K562 (cell line): ENCODE results near the gene TAAR8. TPM values are rescaled to one million over a fixed set of nuclear protein-coding genes. Genes with fewer than 3 reads are reported as not detected.

Source experiments
- ATAC-seq: fragments of 200-7000 bp; cut with Tn5 transposase; 3 replicates; pipeline ENCODE4 v1.9.1; 2020; ENCODE audit warnings: moderate library complexity
- BruUV-seq: library from RNA; stranded (reverse); fragments of 400-500 nt; replicated peaks from 2 replicates; lab custom pipeline; 2021; lab: Mats Ljungman, UMichigan
- CTCF ChIA-PET: fragments of 300-600 bp; formaldehyde crosslinking; extraction: SDS; loops from one replicate; lab custom pipeline; 2021; ENCODE audit warnings: low intra/inter-chr PET ratio; lab: Yijun Ruan, JAX
- POLR2A ChIA-PET: fragments of 300-600, 350-650 bp; sonication (Branson Sonifier 250); formaldehyde crosslinking; extraction: SDS; loops from one replicate; lab custom pipeline; 2021; ENCODE audit warnings: antibody characterized with exemption, inconsistent platforms; lab: Yijun Ruan, JAX
- DNase-seq, 4 experiments: peaks; one replicate each; pipeline versions ENCODE4 v3.0.0 to v3.0.0-alpha.2; 2011 to 2018; ENCODE audit warnings: low spot score in 3 of 4, mixed read lengths in 3 of 4; ENCODE audit errors: extremely low read depth in 1 of 4
- FAIRE-seq: peaks from 2 replicates; lab custom pipeline; 2011; peaks lifted over from hg19 to GRCh38; lab: Jason Lieb, UNC
- H2AFZ ChIP-seq: 2 replicates; pipeline ENCODE4 v1.6.0; 2011; ENCODE audit warnings: low read depth, low read length, control low read depth, inconsistent platforms
- H3K27ac ChIP-seq: fragments of 200-600 bp; 3 replicates; pipeline ENCODE4 v1.8.0; 2011; ENCODE audit warnings: low read depth, mild to moderate bottlenecking, control low read depth, inconsistent platforms, low read length, moderate library complexity, mixed read lengths; ENCODE audit errors: extremely low read depth
- H3K27me3 ChIP-seq, 2 experiments: fragments of 300-600 bp in 1 of 2; 2 replicates in 1 of 2; 3 replicates in 1 of 2; pipeline versions ENCODE4 v1.6.0 to v1.8.0; 2011; ENCODE audit warnings: inconsistent platforms in 2 of 2, low read length in 2 of 2, mild to moderate bottlenecking in 1 of 2, mixed read lengths in 1 of 2, moderate library complexity in 1 of 2; ENCODE audit not compliant: control insufficient read depth in 2 of 2, insufficient read depth in 2 of 2
- H3K36me3 ChIP-seq: fragments of 300-600 bp; 3 replicates; pipeline ENCODE4 v1.8.0; 2011; ENCODE audit warnings: mild to moderate bottlenecking, low read length, inconsistent platforms; ENCODE audit not compliant: control insufficient read depth, insufficient read depth
- H3K4me1 ChIP-seq, 2 experiments: fragments of 200-600 bp in 1 of 2; replicated peaks in 1 of 2; 2 replicates in 1 of 2; 3 replicates in 1 of 2; pipeline versions ENCODE4 v1.5.1 to v1.8.0; 2011; ENCODE audit warnings: inconsistent platforms in 2 of 2, low read length in 2 of 2, mild to moderate bottlenecking in 1 of 2, mixed read lengths in 1 of 2, moderate library complexity in 1 of 2; ENCODE audit not compliant: control insufficient read depth in 2 of 2, insufficient read depth in 2 of 2
- H3K4me2 ChIP-seq: 2 replicates; pipeline ENCODE4 v1.6.1; 2011; ENCODE audit warnings: low read length, control low read depth, inconsistent platforms, mixed read lengths; ENCODE audit not compliant: insufficient read depth
- H3K4me3 ChIP-seq: fragments of 200-600 bp; sonication (generic), shearing (Covaris generic); 2 replicates; pipeline ENCODE4 v1.5.1; 2016; ENCODE audit warnings: control low read depth, inconsistent platforms
- H3K79me2 ChIP-seq: fragments of 200-600 bp; 3 replicates; pipeline ENCODE4 v1.8.0; 2011; ENCODE audit warnings: low read length, inconsistent platforms; ENCODE audit not compliant: control insufficient read depth, insufficient read depth
- H3K9ac ChIP-seq, 2 experiments: 2 replicates each; pipeline versions ENCODE4 v1.6.0 to v1.6.1; 2011; ENCODE audit warnings: low read depth in 2 of 2, low read length in 2 of 2, control low read depth in 1 of 2, inconsistent platforms in 1 of 2, mild to moderate bottlenecking in 1 of 2, mixed read lengths in 1 of 2; ENCODE audit not compliant: insufficient read depth in 1 of 2
- H3K9me1 ChIP-seq: one replicate; pipeline ENCODE4 v1.6.0; 2011; ENCODE audit warnings: inconsistent platforms, mild to moderate bottlenecking, low read length, moderate library complexity; ENCODE audit not compliant: control insufficient read depth, insufficient read depth
- H3K9me3 ChIP-seq: replicated peaks from 2 replicates; pipeline ENCODE4 v1.5.1; 2011; ENCODE audit warnings: low read depth, low read length, inconsistent platforms; ENCODE audit not compliant: control insufficient read depth, insufficient read depth
- H4K20me1 ChIP-seq: replicated peaks from 2 replicates; pipeline ENCODE4 v1.6.1; 2011; ENCODE audit warnings: low read length, inconsistent platforms, mixed read lengths; ENCODE audit not compliant: control insufficient read depth, insufficient read depth
- JUN ChIP-seq, 2 experiments: sonication (generic) in 1 of 2; formaldehyde crosslinking in 1 of 2; IDR thresholded peaks; 2 replicates each; pipeline versions ENCODE4 v1.6.1 to v1.8.0; 2012 to 2022; ENCODE audit warnings: borderline replicate concordance in 2 of 2, mild to moderate bottlenecking in 2 of 2, improper control_type of control experiment in 1 of 2, low read depth in 1 of 2, low read length in 1 of 2, missing genetic modification reagents in 1 of 2
- RB1 ChIP-seq: fragments of 450-650 bp; IDR thresholded peaks from 2 replicates; pipeline ENCODE4 v1.6.1; 2017; ENCODE audit warnings: low read depth, mild to moderate bottlenecking
- SIN3B ChIP-seq: fragments of 450-650 bp; IDR thresholded peaks from 2 replicates; pipeline ENCODE4 v1.6.1; 2017; ENCODE audit warnings: low read depth, mild to moderate bottlenecking, moderate library complexity
- SMARCC2 ChIP-seq: fragments of 450-650 bp; IDR thresholded peaks from 2 replicates; pipeline ENCODE4 v1.6.1; 2017; ENCODE audit warnings: antibody characterized with exemption, moderate library complexity, mild to moderate bottlenecking, low read depth
- SRSF1 ChIP-seq: fragments of 200-400 bp; formaldehyde crosslinking; IDR thresholded peaks from 2 replicates; pipeline ENCODE4 v1.6.1; 2017; ENCODE audit warnings: mild to moderate bottlenecking, low read depth, low read length, moderate library complexity
- ZKSCAN8 ChIP-seq: fragments of 200-800 bp; sonication (Bioruptor generic); IDR thresholded peaks from 2 replicates; pipeline ENCODE4 v1.6.1; 2016; ENCODE audit warnings: missing genetic modification characterization, missing compliant biosample characterization
- ZNF263 ChIP-seq: sonication (generic); formaldehyde crosslinking; IDR thresholded peaks from 2 replicates; pipeline ENCODE4 v1.8.0; 2022; ENCODE audit warnings: mild to moderate bottlenecking, missing genetic modification reagents, borderline replicate concordance
- WGBS: fragments of 100-300 bp; shearing (Covaris generic); methylation state at CpG from one replicate; pipeline ENCODE4 v1.1.6; 2016; ENCODE audit warnings: low coverage, mixed read lengths; ENCODE audit not compliant: insufficient coverage; ENCODE audit errors: missing lambda C conversion rate; 5-methylcytosine and 5-hydroxymethylcytosine counted together
- in situ Hi-C: fragments of 300-500 bp; cut with MboI; formaldehyde crosslinking; loops from 4 replicates; pipeline ENCODE4 v1.15.0; 2018; ENCODE audit warnings: inconsistent platforms, mixed read lengths
- intact Hi-C: fragments of 100-400 bp; cut with micrococcal nuclease; formaldehyde crosslinking; loops from 2 replicates; pipeline ENCODE4 v1.14.2; 2022
- polyA plus RNA-seq, 8 experiments: library from polyadenylated mRNA; depleted of rRNA in 4 of 8; stranded (reverse) in 5 of 8; unstranded in 3 of 8; fragments of >200 nt; fragmentation: Nextera tagmentation in 2 of 8; fragmentation: Illumina TruSeq in 1 of 8; extraction: Ambion mirVana in 2 of 8; extraction: Trizol in 1 of 8; gene quantifications; 2 replicates each; pipeline versions ENCODE4 v1.2.1 to v1.2.3, GENCODE V29; 2011 to 2014; ENCODE audit warnings: inconsistent platforms in 1 of 8, missing spikeins in 1 of 8
- total RNA-seq, 7 experiments: library from RNA; depleted of rRNA in 6 of 7; stranded (reverse); fragments of >200 nt in 6 of 7; fragmentation: Illumina TruSeq in 2 of 7; extraction: Trizol in 2 of 7; gene quantifications; 2 replicates each; pipeline versions ENCODE4 v1.2.1 to v1.2.3, GENCODE V29; 2011 to 2021; ENCODE audit warnings: low replicate concordance in 1 of 7

TAAR8 gene
- total and polyA plus RNA-seq, 9 of the 15 experiments (the other 6 are each of a cell fraction or from before 2014, with no cell fraction given) = not detected

DNA sequence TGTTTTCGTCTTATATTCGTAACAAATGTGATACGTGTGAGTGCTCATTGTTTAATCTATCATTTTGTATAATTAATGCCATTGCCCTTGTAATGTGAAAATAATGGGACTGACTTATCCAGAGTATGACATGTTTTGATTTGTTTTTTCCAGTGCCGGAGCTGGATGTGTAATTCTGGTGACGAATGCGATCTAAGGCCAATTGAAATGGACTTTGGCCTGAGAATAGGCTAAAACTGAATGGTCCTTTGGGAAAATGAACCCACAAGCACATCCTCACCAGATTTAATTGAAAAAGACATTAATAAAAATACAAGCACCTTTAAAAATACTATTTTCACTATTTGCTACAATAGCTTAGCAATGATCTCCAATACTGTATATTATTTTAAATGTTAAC is 43.7 kb downstream of the TAAR8 start:
- intact Hi-C loops (no loop called here), in situ Hi-C loops (no loop called here)
- no peaks in the 10 kb centered on the region for H3K9me3 ChIP-seq
- no peaks in the 10 kb centered on the region for H3K9me1 ChIP-seq
- no peak overlapping the region for H2AFZ ChIP-seq
- ChIA-PET POLR2A (interaction anchor here (0.8 kb wide), 1 partner anchor 9 kb away, joined by 3 read pairs; no protein-coding TSS in a partner anchor), CTCF (interaction anchor here (0.7 kb wide), 1 partner anchor 942 kb away, joined by 3 read pairs; no protein-coding TSS in a partner anchor)
- under 1% methylated on average over 6 of the region's 6 CpGs for WGBS
- no peaks in the 10 kb centered on the region for H3K79me2 ChIP-seq
- no peak overlapping the region for H3K27ac ChIP-seq
- no peak overlapping the region for H3K4me2 ChIP-seq
- no peak for ATAC-seq
- no peak for TF ChIP-seq SIN3B
- no peak for TF ChIP-seq ZNF263 (CRISPR knock-in tag)
- TF ChIP-seq RB1 = no peak
- TF ChIP-seq JUN (IDR thresholded peaks at IDR 0.05; ENCODE audit: borderline replicate concordance, low read depth, low read length) = no peak
- TF ChIP-seq JUN (CRISPR knock-in tag; IDR thresholded peaks at IDR 0.05; ENCODE audit: borderline replicate concordance) = no peak
- no peak for TF ChIP-seq SRSF1
- TF ChIP-seq ZKSCAN8 (CRISPR knock-in tag) = no peak
- TF ChIP-seq SMARCC2 = no peak
- H3K27me3 ChIP-seq = no peaks in the 10 kb centered on the region
- no TSS peak for BruUV-seq
- no peak for DNase-seq
- FAIRE-seq = no peak
- H3K4me1 ChIP-seq = no peaks in the 10 kb centered on the region
- H3K36me3 ChIP-seq = no peaks in the 10 kb centered on the region
- H3K9ac ChIP-seq = no peak overlapping the region
- no peaks in the 10 kb centered on the region for H4K20me1 ChIP-seq
- H3K4me3 ChIP-seq = no peak overlapping the region
